SK-N-SH treated with all-trans-retinoic acid at 6 μM for 48 hours (cell line): ENCODE measurements around the gene CEND1.

Experiments used
- ARNTL ChIP-seq: fragments of 450-650 bp; formaldehyde crosslinking; IDR thresholded peaks from 2 replicates; pipeline ENCODE4 v1.5.0; 2020; ENCODE audit warnings: low read depth, mild to moderate bottlenecking, moderate library complexity, borderline replicate concordance
- TF ChIP-seq, protein P1 (sequence below): fragments of 250-450 bp; sonication (Bioruptor Pico); IDR thresholded peaks from 2 replicates; pipeline ENCODE4 v1.8.0; 2020; ENCODE audit warnings: mild to moderate bottlenecking, moderate library complexity, borderline replicate concordance

DNA sequence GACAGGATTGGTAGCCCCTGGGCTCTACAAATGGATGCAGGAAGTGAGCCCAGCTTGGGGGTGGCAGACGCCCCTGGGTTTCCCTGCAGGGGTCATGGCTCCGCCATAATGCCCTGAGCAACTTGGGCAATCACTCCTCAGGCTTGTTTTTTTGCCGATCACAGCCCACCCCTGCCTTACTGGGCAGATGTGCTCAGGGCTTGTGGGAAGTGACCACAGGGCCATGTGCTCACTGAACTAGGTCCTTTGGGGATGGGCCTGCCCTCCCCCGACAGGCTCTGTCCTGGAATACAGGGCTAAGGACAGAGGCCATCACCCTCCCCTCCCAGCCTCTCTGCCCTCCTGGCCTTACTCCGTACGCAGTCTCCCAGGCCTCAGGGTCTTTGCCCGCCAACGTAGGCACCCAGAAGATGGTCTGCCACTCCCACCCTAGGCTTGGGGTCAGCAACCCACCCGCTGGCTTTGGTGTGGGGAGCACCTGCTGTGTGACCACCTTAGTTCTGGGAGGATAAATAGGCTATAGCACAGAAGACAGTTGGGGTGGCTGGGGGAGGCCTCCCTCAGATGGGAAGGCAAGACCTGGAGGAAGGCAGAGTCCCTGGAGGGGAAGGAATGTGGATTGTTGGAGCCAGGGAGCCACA, 23.7 kb upstream of the CEND1 start:
- TF ChIP-seq ARNTL: no peak
- TF ChIP-seq, protein P1, sequence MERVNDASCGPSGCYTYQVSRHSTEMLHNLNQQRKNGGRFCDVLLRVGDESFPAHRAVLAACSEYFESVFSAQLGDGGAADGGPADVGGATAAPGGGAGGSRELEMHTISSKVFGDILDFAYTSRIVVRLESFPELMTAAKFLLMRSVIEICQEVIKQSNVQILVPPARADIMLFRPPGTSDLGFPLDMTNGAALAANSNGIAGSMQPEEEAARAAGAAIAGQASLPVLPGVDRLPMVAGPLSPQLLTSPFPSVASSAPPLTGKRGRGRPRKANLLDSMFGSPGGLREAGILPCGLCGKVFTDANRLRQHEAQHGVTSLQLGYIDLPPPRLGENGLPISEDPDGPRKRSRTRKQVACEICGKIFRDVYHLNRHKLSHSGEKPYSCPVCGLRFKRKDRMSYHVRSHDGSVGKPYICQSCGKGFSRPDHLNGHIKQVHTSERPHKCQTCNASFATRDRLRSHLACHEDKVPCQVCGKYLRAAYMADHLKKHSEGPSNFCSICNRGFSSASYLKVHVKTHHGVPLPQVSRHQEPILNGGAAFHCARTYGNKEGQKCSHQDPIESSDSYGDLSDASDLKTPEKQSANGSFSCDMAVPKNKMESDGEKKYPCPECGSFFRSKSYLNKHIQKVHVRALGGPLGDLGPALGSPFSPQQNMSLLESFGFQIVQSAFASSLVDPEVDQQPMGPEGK (CRISPR knock-in tag): no peak
